Trophoblast cell (in vitro differentiated cells and primary cell): ENCODE measurements around the gene CACNA1C.

ENCODE experiments used
- DNase-seq, 2 donors: peaks; one replicate each; pipeline ENCODE4 v3.0.0-alpha.2; 2016
- H2AFZ ChIP-seq: 2 replicates; pipeline ENCODE4 v1.6.1; 2013; ENCODE audit warnings: low read length, moderate library complexity, mild to moderate bottlenecking; ENCODE audit not compliant: insufficient read depth, poor library complexity
- H2AK5ac ChIP-seq: 2 replicates; pipeline ENCODE4 v1.6.1; 2013; ENCODE audit warnings: mild to moderate bottlenecking, low read length
- H2BK120ac ChIP-seq: 2 replicates; pipeline ENCODE4 v1.6.1; 2013; ENCODE audit warnings: low read length, mild to moderate bottlenecking, moderate library complexity; ENCODE audit not compliant: insufficient read depth, poor library complexity
- H2BK12ac ChIP-seq: 2 replicates; pipeline ENCODE4 v1.6.1; 2013; ENCODE audit warnings: mild to moderate bottlenecking, low read length, moderate library complexity
- H2BK5ac ChIP-seq: 2 replicates; pipeline ENCODE4 v1.6.1; 2013; ENCODE audit warnings: low read length, low read depth, moderate library complexity, mild to moderate bottlenecking; ENCODE audit not compliant: poor library complexity
- H3K14ac ChIP-seq: 2 replicates; pipeline ENCODE4 v1.6.1; 2013; ENCODE audit warnings: mild to moderate bottlenecking, low read length
- H3K18ac ChIP-seq: 2 replicates; pipeline ENCODE4 v1.6.1; 2013; ENCODE audit warnings: mild to moderate bottlenecking, low read length
- H3K23ac ChIP-seq: 2 replicates; pipeline ENCODE4 v1.6.1; 2013; ENCODE audit warnings: low read length
- H3K27ac ChIP-seq: 2 replicates; pipeline ENCODE4 v1.5.1; 2013; ENCODE audit warnings: low read depth, mild to moderate bottlenecking, inconsistent platforms, low read length, moderate library complexity
- H3K27me3 ChIP-seq: 2 replicates; pipeline ENCODE4 v1.6.1; 2013; ENCODE audit warnings: inconsistent platforms, mild to moderate bottlenecking, low read length, moderate library complexity; ENCODE audit not compliant: insufficient read depth
- H3K36me3 ChIP-seq, 2 experiments: 1 replicate in 1 of 2; 2 replicates in 1 of 2; pipeline ENCODE4 v1.6.1; 2013; ENCODE audit warnings: low read length in 2 of 2, mild to moderate bottlenecking in 2 of 2, moderate library complexity in 1 of 2; ENCODE audit not compliant: insufficient read depth in 2 of 2, control insufficient read depth in 1 of 2
- H3K4ac ChIP-seq: 2 replicates; pipeline ENCODE4 v1.6.1; 2013; ENCODE audit warnings: low read depth, mild to moderate bottlenecking, low read length, moderate library complexity
- H3K4me1 ChIP-seq, 2 experiments: 1 replicate in 1 of 2; 2 replicates in 1 of 2; pipeline ENCODE4 v1.6.1; 2013; ENCODE audit warnings: low read length in 2 of 2, mild to moderate bottlenecking in 2 of 2, moderate library complexity in 1 of 2; ENCODE audit not compliant: insufficient read depth in 2 of 2, control insufficient read depth in 1 of 2
- H3K4me2 ChIP-seq: 2 replicates; pipeline ENCODE4 v1.6.1; 2013; ENCODE audit warnings: inconsistent platforms, mild to moderate bottlenecking, low read length, moderate library complexity
- H3K4me3 ChIP-seq: 2 replicates; pipeline ENCODE4 v1.5.1; 2013; ENCODE audit warnings: mild to moderate bottlenecking, low read depth, low read length, inconsistent platforms
- H3K79me1 ChIP-seq: one replicate; pipeline ENCODE4 v1.6.1; 2013; ENCODE audit warnings: low read length
- H3K79me2 ChIP-seq: 2 replicates; pipeline ENCODE4 v1.6.1; 2013; ENCODE audit warnings: low read length, mild to moderate bottlenecking; ENCODE audit not compliant: control insufficient read depth, insufficient read depth, poor library complexity
- H3K9ac ChIP-seq: 2 replicates; pipeline ENCODE4 v1.6.1; 2013; ENCODE audit warnings: mild to moderate bottlenecking, low read length
- H3K9me3 ChIP-seq: 2 replicates; pipeline ENCODE4 v1.6.1; 2013; ENCODE audit warnings: low read depth, mild to moderate bottlenecking, control low read depth, inconsistent platforms, low read length; ENCODE audit not compliant: insufficient read depth
- H4K12ac ChIP-seq: 2 replicates; pipeline ENCODE4 v1.6.1; 2013; ENCODE audit warnings: low read depth, mild to moderate bottlenecking, low read length, moderate library complexity
- H4K8ac ChIP-seq: 2 replicates; pipeline ENCODE4 v1.6.1; 2013; ENCODE audit warnings: low read depth, mild to moderate bottlenecking, low read length, moderate library complexity
- H4K91ac ChIP-seq: one replicate; pipeline ENCODE4 v1.6.1; 2013; ENCODE audit warnings: low read depth, mild to moderate bottlenecking, low read length, moderate library complexity
- WGBS: extraction: QIAGEN DNeasy Blood & Tissue Kit; methylation state at CpG from one replicate; pipeline ENCODE4 v1.1.7; 2013; ENCODE audit warnings: missing lambda C conversion rate; ENCODE audit not compliant: insufficient read length, insufficient coverage; ENCODE audit errors: extremely low coverage; 5-methylcytosine and 5-hydroxymethylcytosine counted together

The CACNA1C gene

DNA sequence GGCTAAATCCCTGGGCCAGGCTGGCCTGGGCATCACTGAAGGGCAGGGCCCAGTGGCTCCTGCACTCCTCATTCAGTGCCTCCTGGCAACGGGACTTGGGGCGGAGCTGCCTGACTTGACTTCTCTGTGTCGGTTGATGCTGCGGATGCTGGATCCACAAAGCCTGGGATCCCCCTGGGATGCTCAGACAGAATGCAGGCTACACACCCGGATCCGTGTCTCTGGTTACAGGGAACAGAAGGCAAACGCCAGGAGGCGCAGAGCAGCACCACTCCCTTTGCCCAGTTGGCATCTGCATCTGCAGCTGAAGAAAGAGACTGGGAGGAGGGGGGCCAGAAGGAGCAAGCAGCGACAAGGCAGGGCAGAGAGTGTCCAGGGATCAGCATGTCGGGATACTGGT is 587.5 kb downstream of the CACNA1C start:
- Histone ChIP-seq H2BK5ac (no peak overlapping the region), H4K91ac (peak overlapping the region; percentile 58), H2AFZ (no peak overlapping the region), H4K12ac (no peak overlapping the region), H3K23ac (no peak overlapping the region), H3K27ac (peak overlapping the region; percentile 62), H3K79me1 (peaks cover 9% of the 10 kb centered on the region), H4K8ac (peak overlapping the region; percentile 19), H3K27me3 (no peaks in the 10 kb centered on the region), H3K4me1 (peaks cover 30 to 36% of the 10 kb centered on the region in 2 experiments), H3K9ac (no peak overlapping the region), H3K9me3 (no peaks in the 10 kb centered on the region), H2AK5ac (peak overlapping the region; percentile 38), H3K4me2 (no peak overlapping the region), H2BK120ac (no peak overlapping the region), H3K36me3 (no peaks in the 10 kb centered on the region), H3K14ac (no peak overlapping the region), H3K4me3 (no peak overlapping the region), H2BK12ac (peak overlapping the region; percentile 44), H3K79me2 (peaks cover 1% of the 10 kb centered on the region), H3K18ac (peak overlapping the region; percentile 5), H3K4ac (no peak overlapping the region)
- WGBS: no CpG with 5 or more reads among the region's 10 CpGs
- DNase-seq: no peak

DNA sequence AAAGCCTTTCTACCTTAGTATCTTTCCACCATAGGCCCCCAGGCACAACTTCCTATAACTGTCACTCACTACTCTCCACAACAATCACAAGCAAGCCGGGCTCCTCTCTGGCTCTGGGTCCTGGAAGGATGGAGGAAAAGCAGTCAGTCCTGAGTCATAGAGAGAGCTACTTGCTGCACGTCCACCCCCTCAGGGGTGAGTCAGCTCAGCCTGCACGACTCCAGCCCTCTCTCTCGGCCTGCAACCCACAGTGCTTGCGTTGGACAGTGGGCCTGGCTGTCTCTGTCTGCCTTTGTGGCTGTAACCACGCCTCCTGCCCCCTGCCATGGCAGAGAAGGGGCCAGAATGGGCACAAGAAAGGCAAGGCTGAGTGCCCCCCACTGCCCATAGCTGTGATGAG is 587.9 kb downstream of the CACNA1C start:
- peak overlapping the region; percentile 14 for H4K8ac ChIP-seq
- H2BK120ac ChIP-seq: peak overlapping the region; percentile 40
- peak; percentile 69 to 70 for DNase-seq
- peak overlapping the region; percentile 62 for H3K27ac ChIP-seq
- no peaks in the 10 kb centered on the region for H3K9me3 ChIP-seq
- H2AFZ ChIP-seq: no peak overlapping the region
- H3K4ac ChIP-seq: no peak overlapping the region
- no peaks in the 10 kb centered on the region for H3K36me3 ChIP-seq
- H2BK12ac ChIP-seq: no peak overlapping the region
- no peaks in the 10 kb centered on the region for H3K27me3 ChIP-seq
- H2BK5ac ChIP-seq: peak overlapping the region; percentile 5
- no CpG with 5 or more reads among the region's 6 CpGs for WGBS
- H3K79me2 ChIP-seq: peaks cover 1% of the 10 kb centered on the region
- peak overlapping the region; percentile 15 for H3K18ac ChIP-seq
- H3K79me1 ChIP-seq: peaks cover 9% of the 10 kb centered on the region
- no peak overlapping the region for H3K9ac ChIP-seq
- H2AK5ac ChIP-seq: no peak overlapping the region
- peak overlapping the region; percentile 41 for H4K91ac ChIP-seq
- no peak overlapping the region for H4K12ac ChIP-seq
- H3K4me1 ChIP-seq: peaks cover 30 to 36% of the 10 kb centered on the region in 2 experiments
- no peak overlapping the region for H3K23ac ChIP-seq
- H3K4me2 ChIP-seq: no peak overlapping the region
- H3K14ac ChIP-seq: peak overlapping the region; percentile 5
- H3K4me3 ChIP-seq: no peak overlapping the region

DNA sequence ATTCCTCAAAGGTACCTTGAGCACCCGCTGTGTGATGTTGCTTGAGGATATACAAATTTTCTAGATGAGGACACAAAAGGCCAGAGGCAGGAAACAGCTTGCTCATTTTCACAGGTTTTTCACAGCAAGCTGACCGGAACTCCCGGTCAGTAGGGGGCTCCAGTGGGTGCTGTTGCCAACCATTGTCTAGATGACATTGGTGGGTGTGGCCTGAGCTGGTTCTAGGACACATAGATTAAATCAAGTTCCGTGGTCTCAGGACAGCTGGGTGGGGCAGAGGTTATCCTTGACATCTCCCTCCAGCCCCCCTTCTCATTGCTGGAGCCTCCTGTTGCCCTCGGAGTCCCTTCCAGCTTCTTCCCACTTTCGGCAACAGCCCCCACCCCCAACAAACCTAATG is 588.4 kb downstream of the CACNA1C start:
- peak overlapping the region; percentile 5 for H2BK5ac ChIP-seq
- H3K9ac ChIP-seq: no peak overlapping the region
- peaks cover 30 to 33% of the 10 kb centered on the region in 2 experiments for H3K4me1 ChIP-seq
- peaks cover 1% of the 10 kb centered on the region for H3K79me2 ChIP-seq
- peak overlapping the region; percentile 41 for H4K91ac ChIP-seq
- H2AFZ ChIP-seq: no peak overlapping the region
- peak overlapping the region; percentile 14 for H4K8ac ChIP-seq
- no peak overlapping the region for H4K12ac ChIP-seq
- no peak overlapping the region for H3K4me3 ChIP-seq
- peak overlapping the region; percentile 40 for H2BK120ac ChIP-seq
- H3K27ac ChIP-seq: peak overlapping the region; percentile 62
- H3K23ac ChIP-seq: no peak overlapping the region
- H3K79me1 ChIP-seq: peaks cover 9% of the 10 kb centered on the region
- H2BK12ac ChIP-seq: peak overlapping the region; percentile 28
- peak overlapping the region; percentile 17 for H2AK5ac ChIP-seq
- H3K27me3 ChIP-seq: no peaks in the 10 kb centered on the region
- H3K14ac ChIP-seq: peak overlapping the region; percentile 5
- H3K36me3 ChIP-seq: no peaks in the 10 kb centered on the region
- H3K4ac ChIP-seq: no peak overlapping the region
- H3K9me3 ChIP-seq: no peaks in the 10 kb centered on the region
- H3K18ac ChIP-seq: no peak overlapping the region
- WGBS: no CpG with 5 or more reads among the region's 6 CpGs
- peak in 1 of 2 donors; percentile 28 for DNase-seq
- H3K4me2 ChIP-seq: no peak overlapping the region

DNA sequence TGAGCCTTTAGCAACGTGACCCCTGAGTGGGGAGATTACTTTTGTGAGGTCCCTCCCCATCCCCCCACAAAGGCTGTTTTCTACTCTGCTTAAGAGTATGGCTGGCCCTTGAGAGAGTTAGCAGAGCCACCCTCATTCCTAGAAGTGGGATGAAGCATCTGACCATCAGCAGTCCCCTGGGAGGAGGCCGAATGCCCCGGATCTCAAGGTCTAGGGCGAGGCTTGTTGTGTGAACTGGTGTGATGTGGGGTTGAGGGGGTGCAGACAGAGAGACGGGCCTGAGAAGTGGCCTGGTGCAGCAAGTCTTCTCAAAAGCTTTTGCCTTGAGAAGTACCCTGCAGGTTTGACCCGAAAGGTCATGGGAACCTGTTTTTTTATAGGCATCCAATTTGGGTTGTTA is 589.0 kb downstream of the CACNA1C start:
- H4K91ac ChIP-seq: peak overlapping the region; percentile 41
- no peak overlapping the region for H3K23ac ChIP-seq
- H3K18ac ChIP-seq: no peak overlapping the region
- H2AFZ ChIP-seq: no peak overlapping the region
- no peak overlapping the region for H2AK5ac ChIP-seq
- H3K79me1 ChIP-seq: peaks cover 8% of the 10 kb centered on the region
- peaks cover under 1% of the 10 kb centered on the region for H3K79me2 ChIP-seq
- H4K12ac ChIP-seq: no peak overlapping the region
- no peak overlapping the region for H2BK120ac ChIP-seq
- no peaks in the 10 kb centered on the region for H3K9me3 ChIP-seq
- WGBS: no CpG with 5 or more reads among the region's 6 CpGs
- no peak overlapping the region for H2BK5ac ChIP-seq
- no peak overlapping the region for H3K9ac ChIP-seq
- H3K4me1 ChIP-seq: peaks cover 28 to 29% of the 10 kb centered on the region in 2 experiments
- no peak overlapping the region for H3K14ac ChIP-seq
- DNase-seq: no peak
- H3K36me3 ChIP-seq: no peaks in the 10 kb centered on the region
- H2BK12ac ChIP-seq: peak overlapping the region; percentile 23
- no peak overlapping the region for H3K4ac ChIP-seq
- H3K4me3 ChIP-seq: no peak overlapping the region
- no peak overlapping the region for H4K8ac ChIP-seq
- no peak overlapping the region for H3K4me2 ChIP-seq
- no peaks in the 10 kb centered on the region for H3K27me3 ChIP-seq
- no peak overlapping the region for H3K27ac ChIP-seq
